ENCODE measurements around the gene CD209.

The CD209 gene

DNA sequence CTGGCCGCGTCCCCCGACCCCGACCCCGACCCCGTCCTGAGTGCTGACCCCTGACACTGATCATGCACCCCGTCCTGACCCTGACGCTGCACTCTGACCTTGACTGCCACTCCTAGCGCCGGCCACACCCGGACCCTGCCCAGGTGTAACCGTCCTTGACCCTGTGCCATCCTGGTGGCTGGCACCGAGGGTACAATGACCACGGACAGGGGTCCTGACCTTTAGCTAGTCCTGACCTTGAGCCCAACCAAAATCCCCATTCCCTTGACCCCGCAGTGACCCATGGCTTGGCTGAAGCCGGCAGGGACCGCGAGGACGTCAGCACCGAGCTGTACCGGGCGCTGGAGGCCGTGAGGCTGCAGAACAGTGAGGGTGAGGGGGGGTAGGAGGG is 41.6 kb upstream of the CD209 start:
- TF ChIP-seq, protein P1, sequence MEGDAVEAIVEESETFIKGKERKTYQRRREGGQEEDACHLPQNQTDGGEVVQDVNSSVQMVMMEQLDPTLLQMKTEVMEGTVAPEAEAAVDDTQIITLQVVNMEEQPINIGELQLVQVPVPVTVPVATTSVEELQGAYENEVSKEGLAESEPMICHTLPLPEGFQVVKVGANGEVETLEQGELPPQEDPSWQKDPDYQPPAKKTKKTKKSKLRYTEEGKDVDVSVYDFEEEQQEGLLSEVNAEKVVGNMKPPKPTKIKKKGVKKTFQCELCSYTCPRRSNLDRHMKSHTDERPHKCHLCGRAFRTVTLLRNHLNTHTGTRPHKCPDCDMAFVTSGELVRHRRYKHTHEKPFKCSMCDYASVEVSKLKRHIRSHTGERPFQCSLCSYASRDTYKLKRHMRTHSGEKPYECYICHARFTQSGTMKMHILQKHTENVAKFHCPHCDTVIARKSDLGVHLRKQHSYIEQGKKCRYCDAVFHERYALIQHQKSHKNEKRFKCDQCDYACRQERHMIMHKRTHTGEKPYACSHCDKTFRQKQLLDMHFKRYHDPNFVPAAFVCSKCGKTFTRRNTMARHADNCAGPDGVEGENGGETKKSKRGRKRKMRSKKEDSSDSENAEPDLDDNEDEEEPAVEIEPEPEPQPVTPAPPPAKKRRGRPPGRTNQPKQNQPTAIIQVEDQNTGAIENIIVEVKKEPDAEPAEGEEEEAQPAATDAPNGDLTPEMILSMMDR (conservative IDR thresholded peaks at IDR 0.05; ENCODE audit: low read depth, low read length) = no peak
- no peak for DNase-seq (ENCODE audit: low read depth)
- H3K4me3 ChIP-seq (ENCODE audit: low read length) = no peak overlapping the region

DNA sequence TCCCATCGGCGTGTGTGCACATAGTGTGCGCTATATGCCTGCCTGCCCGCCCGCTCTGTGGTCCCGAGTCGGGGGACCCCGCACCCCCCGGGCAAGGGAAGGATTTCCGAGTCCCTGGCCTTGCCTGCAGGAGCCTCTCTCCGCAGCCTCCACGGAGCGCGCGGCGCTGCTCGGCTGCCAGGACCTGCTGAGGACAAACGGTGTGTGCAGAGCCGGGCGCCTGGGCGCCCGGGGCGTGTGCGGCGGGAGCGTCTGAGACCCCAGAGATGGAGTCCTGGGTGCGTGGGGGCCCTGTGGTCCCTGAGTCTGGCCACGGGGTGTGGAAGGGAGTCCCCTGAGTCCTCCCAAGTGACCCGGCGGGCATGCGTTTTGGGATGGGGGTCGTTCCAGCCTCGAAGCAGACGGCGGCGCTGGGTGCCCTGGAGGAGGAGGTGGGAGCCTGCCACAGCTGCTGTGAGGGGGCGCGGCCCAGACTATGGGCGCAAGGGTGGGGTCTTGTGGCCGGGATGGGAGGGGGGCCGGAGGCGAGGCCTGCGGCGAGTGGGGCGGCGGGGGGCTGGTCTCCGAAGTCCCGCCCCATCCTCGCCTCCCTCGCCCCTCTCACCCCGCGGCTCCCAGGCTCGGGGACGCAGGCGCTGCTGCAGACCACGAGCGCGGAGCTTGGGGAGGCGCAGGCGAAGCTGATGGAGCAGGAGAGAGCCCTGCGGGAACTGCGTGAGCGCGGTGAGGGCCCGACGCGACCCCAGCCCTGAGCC is 41.0 kb upstream of the CD209 start:
- TF ChIP-seq, protein P1 (conservative IDR thresholded peaks at IDR 0.05; ENCODE audit: low read depth, low read length) = no peak
- no peak overlapping the region for H3K4me3 ChIP-seq (ENCODE audit: low read length)
- no peak for DNase-seq (ENCODE audit: low read depth)

DNA sequence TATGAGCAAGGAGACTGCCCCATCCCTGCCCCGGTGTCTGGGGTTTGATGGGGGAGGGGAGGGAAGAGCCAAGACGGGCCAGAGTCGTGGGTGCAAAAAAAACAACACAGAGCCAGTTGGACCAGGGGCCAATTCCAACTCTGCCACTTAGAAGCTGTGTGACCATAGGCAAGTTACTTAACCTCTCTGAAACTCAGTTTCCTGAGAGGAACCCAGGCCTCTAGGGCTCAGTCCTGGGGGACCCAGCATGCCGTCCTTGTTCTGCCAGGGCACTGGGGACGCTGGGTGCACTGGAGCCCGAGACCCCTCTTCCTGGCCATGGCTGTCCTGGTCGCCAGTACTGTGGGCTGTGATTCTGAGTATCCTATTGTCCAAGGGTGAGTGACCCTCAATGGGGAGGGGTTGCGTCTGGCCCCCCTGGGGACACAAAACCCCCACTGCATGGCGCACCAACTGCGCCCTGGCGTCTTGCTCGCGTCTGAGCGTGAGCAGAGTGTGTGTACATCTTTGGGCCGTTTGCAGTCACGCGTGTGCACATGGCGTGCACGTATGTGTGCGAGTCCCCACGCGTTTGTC is 40.4 kb upstream of the CD209 start:
- no peak overlapping the region for H3K4me3 ChIP-seq (ENCODE audit: low read length)
- TF ChIP-seq, protein P1 (conservative IDR thresholded peaks at IDR 0.05; ENCODE audit: low read depth, low read length) = no peak
- no peak for DNase-seq (ENCODE audit: low read depth)

DNA sequence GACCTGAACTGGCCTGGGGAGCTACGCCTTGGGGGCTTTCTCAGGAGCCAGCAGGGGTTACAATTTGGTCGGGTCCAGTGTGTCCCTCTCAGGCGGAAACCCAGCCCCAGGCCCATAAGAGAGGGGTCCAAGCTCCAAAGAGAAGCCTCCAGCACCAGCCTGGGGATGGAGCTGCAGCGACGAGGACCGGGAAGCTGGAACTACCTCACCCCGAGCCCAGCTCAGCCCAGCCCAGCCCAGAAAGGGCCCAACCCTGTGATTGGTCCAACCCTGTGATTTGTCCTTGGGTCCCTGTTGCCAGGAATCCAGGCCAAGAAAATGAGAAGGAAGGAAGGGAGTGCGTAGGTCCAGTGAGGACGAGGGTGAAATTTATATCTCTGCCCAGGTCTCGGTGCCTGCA is 39.8 kb upstream of the CD209 start:
- DNase-seq (ENCODE audit: low read depth) = no peak
- no peak overlapping the region for H3K4me3 ChIP-seq (ENCODE audit: low read length)
- TF ChIP-seq, protein P1 (conservative IDR thresholded peaks at IDR 0.05; ENCODE audit: low read depth, low read length) = no peak

DNA sequence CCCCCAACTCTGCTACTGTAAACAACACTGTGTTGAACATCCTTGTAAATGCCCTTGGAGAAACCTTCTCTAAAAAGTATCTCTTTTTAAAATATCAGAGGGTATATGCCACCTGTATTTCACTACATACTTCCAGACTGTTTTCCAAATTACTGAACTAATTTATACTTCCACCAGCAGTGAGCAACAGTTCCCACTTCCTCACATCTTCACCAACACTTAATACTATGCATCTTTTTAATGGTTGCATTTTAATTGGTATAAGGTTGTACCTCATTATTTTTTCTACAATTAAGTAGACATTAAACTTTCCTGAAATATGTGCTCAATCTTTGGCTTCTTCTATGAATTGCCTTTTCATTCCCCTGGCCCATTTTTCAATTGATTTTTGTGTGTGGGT is 37.5 kb upstream of the CD209 start:
- TF ChIP-seq, protein P1 (conservative IDR thresholded peaks at IDR 0.05; ENCODE audit: low read depth, low read length) = no peak
- no peak overlapping the region for H3K4me3 ChIP-seq (ENCODE audit: low read length)
- DNase-seq (ENCODE audit: low read depth) = no peak

DNA sequence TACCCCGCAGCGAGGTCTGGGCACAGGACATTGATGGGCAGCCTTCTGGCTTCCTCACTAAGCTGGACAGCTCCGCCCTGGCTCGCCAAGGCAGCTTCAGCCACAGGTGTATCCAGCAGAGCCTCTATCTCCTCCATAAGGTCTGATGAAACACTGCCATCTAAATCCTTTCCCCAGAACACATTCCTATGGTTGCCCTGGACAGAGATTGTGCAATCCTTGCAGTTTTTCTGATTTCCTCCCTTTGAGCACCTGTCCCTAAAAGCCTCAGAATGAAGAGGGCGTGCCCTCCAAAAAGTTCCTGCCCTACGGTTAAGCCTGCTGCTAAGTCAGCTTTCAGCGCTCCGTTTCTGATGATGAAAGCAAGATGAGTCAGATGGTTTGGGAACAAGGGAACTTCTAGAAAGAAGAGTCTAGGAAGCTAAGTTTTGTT is 36.7 kb upstream of the CD209 start:
- DNase-seq (ENCODE audit: low read depth) = no peak
- TF ChIP-seq, protein P1 (conservative IDR thresholded peaks at IDR 0.05; ENCODE audit: low read depth, low read length) = no peak
- no peak overlapping the region for H3K4me3 ChIP-seq (ENCODE audit: low read length)

DNA sequence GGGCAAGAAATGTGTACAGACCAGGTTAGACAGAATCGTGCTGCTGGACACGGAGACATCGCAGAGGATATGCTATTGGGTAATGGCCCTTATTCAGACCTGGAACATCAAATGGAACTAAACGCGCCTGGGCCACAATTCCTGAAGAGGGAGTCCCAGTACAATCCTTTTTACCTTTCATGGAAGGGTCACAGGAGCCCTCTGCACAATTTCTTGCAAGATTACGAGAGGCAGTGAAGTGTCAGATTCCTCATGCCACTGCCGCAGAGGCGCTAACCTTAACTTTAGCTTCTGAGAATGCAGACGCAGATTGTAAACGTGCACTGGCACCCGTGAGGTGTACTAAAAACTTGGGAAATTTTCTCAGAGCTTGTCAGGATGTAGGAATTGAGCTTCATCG is 33.8 kb upstream of the CD209 start:
- no peak overlapping the region for H3K4me3 ChIP-seq (ENCODE audit: low read length)
- TF ChIP-seq, protein P1 (conservative IDR thresholded peaks at IDR 0.05; ENCODE audit: low read depth, low read length) = no peak
- DNase-seq (ENCODE audit: low read depth) = no peak
